Osteoblast (primary cell): ENCODE results near the gene HSPB6. TPM values are rescaled to one million over a fixed set of nuclear protein-coding genes. Genes with fewer than 3 reads are reported as not detected.

Source experiments
- DNase-seq: peaks from one replicate; pipeline ENCODE4 v3.0.0; 2011; ENCODE audit warnings: low spot score, mixed read lengths; ENCODE audit not compliant: insufficient read length; ENCODE audit errors: missing footprints
- H2AFZ ChIP-seq: 2 replicates; pipeline ENCODE4 v1.6.0; 2011; ENCODE audit warnings: mild to moderate bottlenecking, low read length
- H3K27ac ChIP-seq: 2 replicates; pipeline ENCODE4 v1.5.1; 2011; ENCODE audit warnings: mild to moderate bottlenecking, low read depth, low read length, moderate library complexity
- H3K27me3 ChIP-seq: 2 replicates; pipeline ENCODE4 v1.6.0; 2012; ENCODE audit warnings: mild to moderate bottlenecking, control low read depth, inconsistent platforms, low read length, moderate library complexity; ENCODE audit not compliant: insufficient read depth
- H3K36me3 ChIP-seq: 2 replicates; pipeline ENCODE4 v1.5.1; 2011; ENCODE audit warnings: mild to moderate bottlenecking, low read length, control low read depth, moderate library complexity; ENCODE audit not compliant: insufficient read depth
- H3K4me1 ChIP-seq: 2 replicates; pipeline ENCODE4 v1.5.1; 2011; ENCODE audit warnings: mild to moderate bottlenecking, low read length, control low read depth, moderate library complexity; ENCODE audit not compliant: insufficient read depth
- H3K4me2 ChIP-seq: 2 replicates; pipeline ENCODE4 v1.6.0; 2011; ENCODE audit warnings: mild to moderate bottlenecking, low read length; ENCODE audit not compliant: insufficient read depth
- H3K4me3 ChIP-seq: fragments of 200-600 bp; sonication (generic); 3 replicates; pipeline ENCODE4 v1.5.1; 2012; ENCODE audit warnings: mild to moderate bottlenecking, low read length, inconsistent platforms; ENCODE audit not compliant: insufficient read depth
- H3K79me2 ChIP-seq: 2 replicates; pipeline ENCODE4 v1.6.0; 2012; ENCODE audit warnings: mild to moderate bottlenecking, low read length, control low read depth, inconsistent platforms; ENCODE audit not compliant: insufficient read depth
- H3K9me3 ChIP-seq: 2 replicates; pipeline ENCODE4 v1.5.1; 2011; ENCODE audit warnings: low read depth, low read length, control low read depth
- H4K20me1 ChIP-seq: 2 replicates; pipeline ENCODE4 v1.6.0; 2012; ENCODE audit warnings: mild to moderate bottlenecking, low read length, control low read depth; ENCODE audit not compliant: insufficient read depth
- CTCF ChIP-seq: IDR thresholded peaks from 2 replicates; pipeline ENCODE4 v1.5.1; 2011; ENCODE audit warnings: mild to moderate bottlenecking, low read depth, low read length, moderate library complexity; ENCODE audit errors: extremely low read depth
- total RNA-seq: library from RNA; depleted of rRNA; stranded (reverse); fragments of >200 nt; gene quantifications from 2 replicates; pipeline ENCODE4 v1.2.3, GENCODE V29; 2012

Gene HSPB6
- total RNA-seq, 1 donor: 14.5 TPM

GRCh38 chr19:35766571-35767104 is 9.8 kb upstream of the HSPB6 start:
- Histone ChIP-seq H3K4me2 (no peak overlapping the region), H2AFZ (no peak overlapping the region), H3K4me1 (no peaks in the 10 kb centered on the region), H3K9me3 (no peaks in the 10 kb centered on the region), H4K20me1 (no peaks in the 10 kb centered on the region), H3K4me3 (no peak overlapping the region), H3K36me3 (peaks cover 27% of the 10 kb centered on the region), H3K79me2 (no peaks in the 10 kb centered on the region), H3K27ac (no peak overlapping the region), H3K27me3 (no peaks in the 10 kb centered on the region)
- DNase-seq: no peak
- no peak for TF ChIP-seq CTCF

DNA sequence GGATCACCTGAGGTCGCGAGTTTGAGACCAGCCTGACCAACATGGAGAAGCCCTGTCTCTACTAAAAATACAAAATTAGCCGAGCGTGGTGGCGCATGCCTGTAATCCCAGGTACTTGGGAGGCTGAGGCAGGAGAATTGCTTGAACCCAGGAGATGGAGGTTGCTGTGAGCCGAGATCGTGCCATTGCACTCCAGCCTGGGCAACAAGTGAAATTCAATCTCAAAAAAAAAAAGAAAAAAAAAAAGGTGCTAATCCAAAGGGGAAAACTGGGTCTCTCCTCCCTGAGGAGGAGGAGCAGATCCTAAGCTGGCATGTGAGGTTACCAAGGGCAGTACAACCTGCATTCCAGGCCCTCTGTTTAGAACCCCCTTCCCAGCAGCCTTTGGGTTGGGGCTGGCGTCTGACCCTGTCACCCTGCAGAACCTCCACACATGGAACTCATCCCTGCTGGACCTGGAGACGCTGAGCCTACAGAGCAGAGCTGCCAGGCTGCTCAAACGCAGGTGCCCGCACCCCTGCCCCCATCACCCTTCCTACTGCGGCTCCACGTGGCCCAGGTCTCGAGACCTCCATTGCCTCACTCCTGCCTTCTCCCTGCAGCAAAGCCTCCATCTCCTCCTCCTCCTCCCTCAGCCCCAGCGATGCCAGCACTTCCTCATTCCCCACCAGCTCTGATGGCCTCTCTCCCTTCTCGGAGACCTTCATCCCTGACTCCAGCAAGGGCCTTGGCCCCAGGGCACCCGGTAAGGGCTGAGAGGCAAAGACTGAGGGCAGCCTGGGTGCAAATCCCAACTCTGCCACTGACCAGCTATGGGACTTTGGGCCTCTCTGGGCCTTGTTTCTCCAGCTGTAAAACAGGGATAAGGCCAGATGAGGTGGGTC is 7.8 kb upstream of the HSPB6 start:
- H3K27me3 ChIP-seq: no peaks in the 10 kb centered on the region
- peaks cover 39% of the 10 kb centered on the region for H3K36me3 ChIP-seq
- DNase-seq: no peak
- no peak for TF ChIP-seq CTCF
- no peak overlapping the region for H3K27ac ChIP-seq
- no peaks in the 10 kb centered on the region for H3K9me3 ChIP-seq
- H4K20me1 ChIP-seq: peaks cover 2% of the 10 kb centered on the region
- no peak overlapping the region for H2AFZ ChIP-seq
- no peak overlapping the region for H3K4me3 ChIP-seq
- no peak overlapping the region for H3K4me2 ChIP-seq
- peaks cover 6% of the 10 kb centered on the region for H3K4me1 ChIP-seq
- H3K79me2 ChIP-seq: peaks cover 11% of the 10 kb centered on the region

DNA sequence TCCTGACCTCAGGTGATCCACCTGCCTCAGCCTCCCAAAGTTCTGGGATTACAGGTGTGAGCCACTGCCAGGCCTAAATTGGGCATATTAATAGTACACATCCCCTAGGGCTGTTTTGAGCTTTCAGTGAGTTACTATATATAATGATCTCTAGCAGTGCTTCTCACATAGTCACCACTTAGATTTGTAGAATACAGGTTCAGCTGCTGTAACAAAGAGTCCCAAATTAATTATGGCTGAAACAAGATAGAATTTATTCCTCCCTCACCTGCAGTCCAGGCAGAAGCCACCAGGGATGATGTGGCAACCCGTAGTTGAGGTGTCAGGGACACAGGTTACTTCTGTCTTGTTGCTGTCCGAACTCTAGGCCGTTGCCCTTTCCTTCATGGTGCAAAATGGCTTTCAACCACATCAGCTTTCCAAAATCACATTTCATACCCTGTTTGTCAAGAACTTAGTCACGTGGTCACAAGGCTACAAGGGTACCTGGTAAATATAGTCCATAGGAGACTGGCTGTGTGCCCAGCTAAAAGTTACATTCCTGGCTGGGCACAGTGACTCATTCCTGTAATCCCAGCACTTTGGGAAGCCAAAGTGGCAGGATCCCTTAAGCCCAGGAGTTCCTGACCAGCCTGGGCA is 4.0 kb upstream of the HSPB6 start:
- H3K27ac ChIP-seq: no peak overlapping the region
- peaks cover 32% of the 10 kb centered on the region for H3K36me3 ChIP-seq
- H3K4me2 ChIP-seq: no peak overlapping the region
- no peak for DNase-seq
- peaks cover 28% of the 10 kb centered on the region for H3K4me1 ChIP-seq
- no peak overlapping the region for H3K4me3 ChIP-seq
- no peaks in the 10 kb centered on the region for H3K9me3 ChIP-seq
- no peak overlapping the region for H2AFZ ChIP-seq
- TF ChIP-seq CTCF: no peak
- H3K79me2 ChIP-seq: peaks cover 26% of the 10 kb centered on the region
- H3K27me3 ChIP-seq: no peaks in the 10 kb centered on the region
- peaks cover 10% of the 10 kb centered on the region for H4K20me1 ChIP-seq

DNA sequence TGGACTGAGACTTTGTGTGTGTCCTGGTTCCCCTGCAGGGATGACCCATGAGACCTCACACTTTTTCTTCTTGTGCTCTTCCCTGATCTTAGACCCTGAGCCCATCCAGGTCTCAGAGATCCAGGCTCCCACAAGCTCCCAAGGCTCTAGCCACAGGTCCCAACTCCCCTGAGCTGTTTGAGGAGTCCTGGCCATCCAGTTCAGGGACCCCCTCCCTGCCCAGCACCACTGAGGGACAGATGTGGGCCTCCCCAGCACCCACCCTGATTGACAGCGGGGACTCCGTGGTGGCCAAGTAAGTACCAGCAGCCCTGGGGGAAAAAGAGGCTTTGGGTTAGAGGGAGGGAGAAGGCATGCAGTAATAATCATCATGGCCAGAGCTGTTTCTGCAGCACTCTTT is 2.9 kb upstream of the HSPB6 start:
- Histone ChIP-seq H3K4me2 (no peak overlapping the region), H4K20me1 (peaks cover 10% of the 10 kb centered on the region), H3K36me3 (peaks cover 26% of the 10 kb centered on the region), H3K4me3 (no peak overlapping the region), H3K9me3 (no peaks in the 10 kb centered on the region), H3K27ac (no peak overlapping the region), H3K4me1 (peaks cover 32% of the 10 kb centered on the region), H3K27me3 (no peaks in the 10 kb centered on the region), H3K79me2 (peaks cover 26% of the 10 kb centered on the region), H2AFZ (no peak overlapping the region)
- TF ChIP-seq CTCF: no peak
- DNase-seq: no peak
